H9 (cell line): ENCODE results near the gene SCML2. TPM values are rescaled to one million over a fixed set of nuclear protein-coding genes. Genes with fewer than 3 reads are reported as not detected.

Experiments used
- DNase-seq: peaks from one replicate; pipeline ENCODE4 v3.0.0-alpha.2; 2017
- H2AFZ ChIP-seq: one replicate; pipeline ENCODE4 v1.6.1; 2013; ENCODE audit warnings: mild to moderate bottlenecking, low read length, control low read depth, moderate library complexity
- H2AK5ac ChIP-seq: 2 replicates; pipeline ENCODE4 v1.6.1; 2013; ENCODE audit warnings: low read length, control low read depth, mixed read lengths; ENCODE audit not compliant: insufficient read length
- H2BK120ac ChIP-seq: one replicate; pipeline ENCODE4 v1.6.1; 2013; ENCODE audit warnings: low read depth, mild to moderate bottlenecking, low read length, control low read depth, inconsistent platforms; ENCODE audit not compliant: poor library complexity, severe bottlenecking
- H2BK12ac ChIP-seq: 2 replicates; pipeline ENCODE4 v1.6.1; 2013; ENCODE audit warnings: low read length, control low read depth, mixed read lengths, low read depth; ENCODE audit not compliant: insufficient read length
- H2BK15ac ChIP-seq: 2 replicates; pipeline ENCODE4 v1.6.1; 2013; ENCODE audit warnings: low read depth, low read length, control low read depth
- H2BK20ac ChIP-seq: one replicate; pipeline ENCODE4 v1.6.1; 2013; ENCODE audit warnings: low read depth, mild to moderate bottlenecking, low read length, control low read depth, inconsistent platforms; ENCODE audit not compliant: poor library complexity, severe bottlenecking
- H2BK5ac ChIP-seq: 2 replicates; pipeline ENCODE4 v1.6.1; 2013; ENCODE audit warnings: low read length, control low read depth, mixed read lengths; ENCODE audit not compliant: insufficient read length
- H3K14ac ChIP-seq: 2 replicates; pipeline ENCODE4 v1.6.1; 2013; ENCODE audit warnings: low read length, control low read depth; ENCODE audit not compliant: insufficient read depth
- H3K18ac ChIP-seq: 2 replicates; pipeline ENCODE4 v1.6.1; 2013; ENCODE audit warnings: low read depth, mild to moderate bottlenecking, mixed read lengths, low read length, control low read depth; ENCODE audit not compliant: insufficient read length
- H3K23ac ChIP-seq: 2 replicates; pipeline ENCODE4 v1.6.1; 2013; ENCODE audit warnings: low read length, control low read depth, mixed read lengths, low read depth; ENCODE audit not compliant: insufficient read length
- H3K23me2 ChIP-seq: 2 replicates; pipeline ENCODE4 v1.6.1; 2013; ENCODE audit warnings: low read depth, mild to moderate bottlenecking, mixed read lengths, low read length, control low read depth; ENCODE audit not compliant: insufficient read length, poor library complexity, severe bottlenecking
- H3K27ac ChIP-seq: 2 replicates; pipeline ENCODE4 v1.5.1; 2013; ENCODE audit warnings: low read length, control low read depth, mixed read lengths, low read depth; ENCODE audit not compliant: insufficient read length
- H3K27me3 ChIP-seq: 2 replicates; pipeline ENCODE4 v1.6.1; 2013; ENCODE audit warnings: low read length, control low read depth, inconsistent platforms; ENCODE audit not compliant: insufficient read depth
- H3K4ac ChIP-seq: 2 replicates; pipeline ENCODE4 v1.6.1; 2013; ENCODE audit warnings: low read depth, mild to moderate bottlenecking, control low read depth, inconsistent platforms, low read length, moderate library complexity
- H3K4me1 ChIP-seq: 2 replicates; pipeline ENCODE4 v1.6.1; 2013; ENCODE audit warnings: low read length, control low read depth, inconsistent platforms; ENCODE audit not compliant: insufficient read depth
- H3K4me2 ChIP-seq: 2 replicates; pipeline ENCODE4 v1.6.1; 2013; ENCODE audit warnings: low read length, control low read depth, mixed read lengths; ENCODE audit not compliant: insufficient read length, insufficient read depth
- H3K56ac ChIP-seq: 2 replicates; pipeline ENCODE4 v1.6.1; 2013; ENCODE audit warnings: low read depth, mild to moderate bottlenecking, mixed read lengths, low read length, control low read depth; ENCODE audit not compliant: insufficient read length
- H3K79me1 ChIP-seq: 2 replicates; pipeline ENCODE4 v1.6.1; 2013; ENCODE audit warnings: low read depth, mild to moderate bottlenecking, moderate library complexity, low read length, control low read depth, inconsistent platforms; ENCODE audit not compliant: insufficient read depth, poor library complexity, severe bottlenecking
- H3K79me2 ChIP-seq: 2 replicates; pipeline ENCODE4 v1.6.1; 2013; ENCODE audit warnings: low read length, control low read depth, inconsistent platforms; ENCODE audit not compliant: insufficient read depth
- H3K9ac ChIP-seq: 2 replicates; pipeline ENCODE4 v1.6.1; 2013; ENCODE audit warnings: low read length, control low read depth, mixed read lengths; ENCODE audit not compliant: insufficient read length; ENCODE audit errors: extremely low read depth
- H3K9me3 ChIP-seq: one replicate; pipeline ENCODE4 v1.6.1; 2013; ENCODE audit warnings: low read depth, low read length, inconsistent platforms; ENCODE audit not compliant: control insufficient read depth
- H3T11ph ChIP-seq: one replicate; pipeline ENCODE4 v1.6.1; 2013; ENCODE audit warnings: mild to moderate bottlenecking, low read length, control low read depth, inconsistent platforms
- H4K20me1 ChIP-seq: one replicate; pipeline ENCODE4 v1.6.1; 2013; ENCODE audit not compliant: control insufficient read depth, insufficient read length, insufficient read depth
- H4K5ac ChIP-seq: 2 replicates; pipeline ENCODE4 v1.6.1; 2013; ENCODE audit warnings: low read depth, mild to moderate bottlenecking, mixed read lengths, low read length, control low read depth; ENCODE audit not compliant: insufficient read length
- H4K8ac ChIP-seq: replicated peaks from 2 replicates; pipeline ENCODE4 v1.6.1; 2013; ENCODE audit warnings: low read length, control low read depth, mixed read lengths, low read depth; ENCODE audit not compliant: insufficient read length
- H4K91ac ChIP-seq: 2 replicates; pipeline ENCODE4 v1.6.1; 2013; ENCODE audit warnings: low read depth, mild to moderate bottlenecking, moderate library complexity, mixed read lengths, low read length, control low read depth; ENCODE audit not compliant: insufficient read length
- H3K27ac Mint-ChIP-seq, 3 experiments: 2 replicates in 2 of 3; 3 replicates in 1 of 3; pipeline ENCODE4 v1.8.0; 2020 to 2021; ENCODE audit warnings: mixed read lengths in 3 of 3, mild to moderate bottlenecking in 1 of 3, moderate library complexity in 1 of 3
- H3K27me3 Mint-ChIP-seq: 2 replicates; pipeline ENCODE4 v1.8.0; 2021; ENCODE audit warnings: low read depth, mild to moderate bottlenecking, moderate library complexity, mixed read lengths
- H3K36me3 Mint-ChIP-seq, 3 experiments: 2 replicates in 2 of 3; 3 replicates in 1 of 3; pipeline ENCODE4 v1.8.0; 2020 to 2021; ENCODE audit warnings: low read depth in 3 of 3, mixed read lengths in 3 of 3; ENCODE audit not compliant: insufficient read depth in 1 of 3
- H3K4me1 Mint-ChIP-seq, 2 experiments: 2 replicates each; pipeline ENCODE4 v1.8.0; 2020; ENCODE audit warnings: mixed read lengths in 2 of 2
- H3K4me3 Mint-ChIP-seq, 2 experiments: 2 replicates in 1 of 2; 3 replicates in 1 of 2; pipeline ENCODE4 v1.8.0; 2020 to 2021; ENCODE audit warnings: mild to moderate bottlenecking in 2 of 2, mixed read lengths in 2 of 2, moderate library complexity in 1 of 2
- H3K9me3 Mint-ChIP-seq, 2 experiments: 2 replicates in 1 of 2; 3 replicates in 1 of 2; pipeline ENCODE4 v1.8.0; 2020; ENCODE audit warnings: mild to moderate bottlenecking in 2 of 2, mixed read lengths in 2 of 2, moderate library complexity in 1 of 2
- CTCF ChIP-seq: fragments of 200-600 bp; sonication (generic); conservative IDR thresholded peaks from 3 replicates; pipeline ENCODE4 v1.8.0; 2021; ENCODE audit warnings: antibody characterized with exemption, mild to moderate bottlenecking
- WGBS: extraction: QIAGEN DNeasy Blood & Tissue Kit; methylation state at CpG from one replicate; pipeline ENCODE4 v1.1.7; 2013; ENCODE audit warnings: missing lambda C conversion rate, low lambda C conversion rate, mixed read lengths; ENCODE audit not compliant: insufficient read length; ENCODE audit errors: extremely low coverage; 5-methylcytosine and 5-hydroxymethylcytosine counted together
- total RNA-seq: library from RNA; stranded (reverse); gene quantifications from 2 replicates; pipeline ENCODE4 v1.2.1, GENCODE V29; 2021

The SCML2 gene
- total RNA-seq, 1 experiment from 2014 or later, result 15.5 TPM

DNA sequence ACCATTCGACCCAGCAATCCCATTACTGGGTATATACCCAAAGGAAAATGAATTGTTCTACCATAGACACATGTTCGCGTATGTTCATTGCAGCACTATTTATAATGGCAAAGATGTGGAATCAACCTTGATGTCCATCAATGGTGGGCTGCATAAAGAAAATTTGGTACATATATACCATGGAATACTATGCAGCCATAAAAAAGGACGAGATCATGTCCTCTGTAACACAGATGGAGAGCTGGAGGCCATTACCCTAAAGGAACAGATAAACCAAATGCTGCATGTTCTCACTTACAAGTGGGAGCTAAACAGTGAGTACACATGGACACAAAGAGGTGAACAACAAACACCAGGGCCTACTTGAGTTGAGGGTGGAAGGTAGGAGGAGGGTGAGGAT, 45.1 kb downstream of the SCML2 start:
- Histone ChIP-seq H2AK5ac (no peak overlapping the region), H3K14ac (no peak overlapping the region), H3K4me2 (no peak overlapping the region), H3K23me2 (no peaks in the 10 kb centered on the region), H3K27me3 (no peaks in the 10 kb centered on the region), H3T11ph (no peak overlapping the region), H3K56ac (no peak overlapping the region), H4K91ac (no peak overlapping the region), H3K4me1 (no peaks in the 10 kb centered on the region), H3K18ac (no peak overlapping the region), H2BK120ac (no peak overlapping the region), H4K5ac (no peak overlapping the region), H2AFZ (no peak overlapping the region), H4K20me1 (no peaks in the 10 kb centered on the region), H2BK15ac (no peak overlapping the region), H3K9ac (no peak overlapping the region), H3K4ac (no peak overlapping the region), H4K8ac (no peak overlapping the region), H2BK5ac (no peak overlapping the region), H2BK20ac (no peak overlapping the region), H3K23ac (no peak overlapping the region), H2BK12ac (no peak overlapping the region), H3K79me1 (no peaks in the 10 kb centered on the region), H3K27ac (no peak overlapping the region), H3K79me2 (no peaks in the 10 kb centered on the region), H3K9me3 (peaks cover 21% of the 10 kb centered on the region)
- peaks cover 34 to 41% (median 34%) of the 10 kb centered on the region in 3 experiments for H3K36me3 Mint-ChIP-seq
- peaks cover 69 to 75% of the 10 kb centered on the region in 2 experiments for H3K9me3 Mint-ChIP-seq
- no peak overlapping the region for H3K27ac Mint-ChIP-seq
- WGBS, result no CpG with 5 or more reads among the region's 4 CpGs
- no peak overlapping the region for H3K4me3 Mint-ChIP-seq
- H3K4me1 Mint-ChIP-seq, result peaks cover 10% of the 10 kb centered on the region in 2 experiments
- TF ChIP-seq CTCF, result no peak
- H3K27me3 Mint-ChIP-seq, result no peaks in the 10 kb centered on the region
- no peak for DNase-seq
